Peyer's patch (tissue), 4 donors: ENCODE results near the gene P2RY14. TPM values are rescaled to one million over a fixed set of nuclear protein-coding genes. Genes with fewer than 3 reads are reported as not detected.

Source experiments
- DNase-seq, 3 donors: peaks; one replicate each; pipeline ENCODE4 v3.0.0-alpha.2; 2017 to 2019
- H3K27ac ChIP-seq, 4 donors: fragments of 200-600 bp; sonication (generic); one replicate each; pipeline ENCODE4 v1.5.1; 2016 to 2019
- H3K27me3 ChIP-seq, 2 donors: fragments of 200-600 bp; sonication (generic); one replicate each; pipeline ENCODE4 v1.5.1; 2019
- H3K36me3 ChIP-seq, 3 donors: fragments of 200-600 bp; sonication (generic); one replicate each; pipeline ENCODE4 v1.5.1; 2016 to 2019
- H3K4me1 ChIP-seq, 4 donors: fragments of 200-600 bp; sonication (generic); one replicate each; pipeline ENCODE4 v1.5.1; 2016 to 2019
- H3K4me3 ChIP-seq, 4 donors: fragments of 200-600 bp; sonication (generic); 1 replicate in 3 of 4; 2 replicates in 1 of 4; pipeline ENCODE4 v1.5.1; 2016 to 2019; ENCODE audit warnings: mild to moderate bottlenecking in 1 of 4
- H3K9me3 ChIP-seq, 4 donors: fragments of 200-600 bp; sonication (generic); one replicate each; pipeline ENCODE4 v1.5.1; 2016 to 2019; ENCODE audit warnings: mild to moderate bottlenecking in 1 of 4
- CTCF ChIP-seq, 6 experiments: fragments of 450-650 bp in 4 of 6; fragments of 200-600 bp in 2 of 6; sonication (generic) in 1 of 6; IDR thresholded peaks; one replicate each; pipeline ENCODE4 v1.5.1; 2017 to 2019; ENCODE audit warnings: antibody characterized with exemption in 6 of 6, mild to moderate bottlenecking in 3 of 6, moderate library complexity in 1 of 6
- POLR2A ChIP-seq, 2 donors: fragments of 450-650 bp; IDR thresholded peaks; one replicate each; pipeline ENCODE4 v1.5.1; 2017; ENCODE audit warnings: antibody characterized with exemption in 2 of 2, mild to moderate bottlenecking in 2 of 2, moderate library complexity in 2 of 2
- total RNA-seq, 4 donors: library from RNA; depleted of rRNA; stranded (reverse); fragments of >200 nt; gene quantifications; one replicate each; pipeline ENCODE4 v1.1.0, GENCODE V29; 2016

P2RY14 gene
- total RNA-seq, 4 donors from 2014 or later: 1.2 to 3.6 (median 2.0) TPM

GRCh38 chr3:151227266-151227806, 51.0 kb downstream of the P2RY14 start:
- Histone ChIP-seq H3K4me1 (peaks cover 0 to 13% (median 4%) of the 10 kb centered on the region in 4 donors), H3K36me3 (no peaks in the 10 kb centered on the region)

GRCh38 chr3:151226825-151227224, 51.5 kb downstream of the P2RY14 start:
- H3K27ac ChIP-seq: no peak overlapping the region
- no peak for DNase-seq
- no peak overlapping the region for H3K4me3 ChIP-seq

More at GRCh38 chr3:151227266-151227806, 51.0 kb downstream of the P2RY14 start:
- TF ChIP-seq CTCF (IDR thresholded peaks at IDR 0.05) (no peak), POLR2A (IDR thresholded peaks at IDR 0.05) (no peak)
- Histone ChIP-seq H3K27me3 (no peaks in the 10 kb centered on the region), H3K4me3 (no peak overlapping the region), H3K27ac (peak overlapping the region in 1 of 4 donors; percentile 41), H3K9me3 (no peaks in the 10 kb centered on the region)
- no peak for DNase-seq

GRCh38 chr3:151226088-151226563, 52.2 kb downstream of the P2RY14 start:
- Histone ChIP-seq H3K27ac (peak overlapping the region in 2 of 4 donors; percentile 5 to 11), H3K36me3 (no peaks in the 10 kb centered on the region), H3K27me3 (no peaks in the 10 kb centered on the region), H3K4me3 (no peak overlapping the region), H3K4me1 (peaks cover 0 to 13% (median 4%) of the 10 kb centered on the region in 4 donors), H3K9me3 (no peaks in the 10 kb centered on the region)
- TF ChIP-seq POLR2A (IDR thresholded peaks at IDR 0.05): no peak
- TF ChIP-seq CTCF (IDR thresholded peaks at IDR 0.05): no peak
- DNase-seq: no peak

More at GRCh38 chr3:151226825-151227224, 51.5 kb downstream of the P2RY14 start:
- no peaks in the 10 kb centered on the region for H3K36me3 ChIP-seq
- H3K9me3 ChIP-seq: no peaks in the 10 kb centered on the region
- TF ChIP-seq CTCF (IDR thresholded peaks at IDR 0.05): no peak
- TF ChIP-seq POLR2A (IDR thresholded peaks at IDR 0.05): no peak
- no peaks in the 10 kb centered on the region for H3K27me3 ChIP-seq
- peaks cover 0 to 13% (median 4%) of the 10 kb centered on the region in 4 donors for H3K4me1 ChIP-seq

GRCh38 chr3:151225040-151225975, 53.0 kb downstream of the P2RY14 start:
- H3K36me3 ChIP-seq: no peaks in the 10 kb centered on the region
- H3K27ac ChIP-seq: peak overlapping the region in 2 of 4 donors; percentile 5 to 11
- TF ChIP-seq POLR2A (IDR thresholded peaks at IDR 0.05): no peak
- no peak for TF ChIP-seq CTCF (IDR thresholded peaks at IDR 0.05)
- no peak overlapping the region for H3K4me3 ChIP-seq
- peaks cover 0 to 13% (median 3%) of the 10 kb centered on the region in 4 donors for H3K4me1 ChIP-seq
- no peaks in the 10 kb centered on the region for H3K9me3 ChIP-seq
- DNase-seq: no peak
- no peaks in the 10 kb centered on the region for H3K27me3 ChIP-seq

- no peak overlapping the region for H3K4me3 ChIP-seq
- H3K4me1 ChIP-seq: peaks cover 0 to 8% (median 3%) of the 10 kb centered on the region in 4 donors
- H3K27me3 ChIP-seq: no peaks in the 10 kb centered on the region
- no peak overlapping the region for H3K27ac ChIP-seq
- H3K9me3 ChIP-seq: no peaks in the 10 kb centered on the region
- no peak for DNase-seq
- H3K36me3 ChIP-seq: no peaks in the 10 kb centered on the region
- TF ChIP-seq POLR2A (IDR thresholded peaks at IDR 0.05) (no peak), CTCF (IDR thresholded peaks at IDR 0.05) (no peak)
These were observed 54.0 kb downstream of the P2RY14 start for GRCh38 chr3:151224268-151224866.
